ENCODE results near the gene MET. TPM values are rescaled to one million over a fixed set of nuclear protein-coding genes. Genes with fewer than 3 reads are reported as not detected.
A peak's percentile ranks its signal among the peaks of the same experiment; 100 is the strongest.

MET gene
- total RNA-seq, 1 donor from 2014 or later, result 34.2 TPM

DNA sequence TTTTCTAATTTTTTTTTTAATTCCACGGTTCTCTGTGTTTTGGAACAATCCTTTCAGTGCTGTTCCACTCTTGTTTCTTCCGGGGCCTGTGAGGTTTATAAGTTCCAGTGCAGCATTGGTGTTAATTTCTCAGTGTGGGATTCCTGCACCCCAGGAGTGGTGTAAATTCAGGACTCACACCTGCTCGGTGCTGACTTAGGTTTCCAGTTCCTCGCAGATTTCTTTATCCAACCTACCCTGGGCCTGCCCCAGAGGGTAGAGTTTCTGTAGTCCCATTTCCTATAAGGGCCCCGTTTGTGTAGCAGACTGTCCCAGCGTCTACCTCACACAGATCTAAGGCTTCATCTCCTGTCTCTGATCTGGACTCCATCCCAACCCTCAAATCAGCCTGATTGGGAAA is 27.4 kb upstream of the MET start:
- no peak overlapping the region for H3K27ac Mint-ChIP-seq
- no peaks in the 10 kb centered on the region for H3K36me3 Mint-ChIP-seq
- H3K4me1 Mint-ChIP-seq (ENCODE audit: unreplicated experiment), result no peaks in the 10 kb centered on the region
- H3K27me3 Mint-ChIP-seq, result no peaks in the 10 kb centered on the region
- H3K9me3 Mint-ChIP-seq, result no peaks in the 10 kb centered on the region
- TF ChIP-seq, protein P1, sequence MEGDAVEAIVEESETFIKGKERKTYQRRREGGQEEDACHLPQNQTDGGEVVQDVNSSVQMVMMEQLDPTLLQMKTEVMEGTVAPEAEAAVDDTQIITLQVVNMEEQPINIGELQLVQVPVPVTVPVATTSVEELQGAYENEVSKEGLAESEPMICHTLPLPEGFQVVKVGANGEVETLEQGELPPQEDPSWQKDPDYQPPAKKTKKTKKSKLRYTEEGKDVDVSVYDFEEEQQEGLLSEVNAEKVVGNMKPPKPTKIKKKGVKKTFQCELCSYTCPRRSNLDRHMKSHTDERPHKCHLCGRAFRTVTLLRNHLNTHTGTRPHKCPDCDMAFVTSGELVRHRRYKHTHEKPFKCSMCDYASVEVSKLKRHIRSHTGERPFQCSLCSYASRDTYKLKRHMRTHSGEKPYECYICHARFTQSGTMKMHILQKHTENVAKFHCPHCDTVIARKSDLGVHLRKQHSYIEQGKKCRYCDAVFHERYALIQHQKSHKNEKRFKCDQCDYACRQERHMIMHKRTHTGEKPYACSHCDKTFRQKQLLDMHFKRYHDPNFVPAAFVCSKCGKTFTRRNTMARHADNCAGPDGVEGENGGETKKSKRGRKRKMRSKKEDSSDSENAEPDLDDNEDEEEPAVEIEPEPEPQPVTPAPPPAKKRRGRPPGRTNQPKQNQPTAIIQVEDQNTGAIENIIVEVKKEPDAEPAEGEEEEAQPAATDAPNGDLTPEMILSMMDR (conservative IDR thresholded peaks at IDR 0.05), result no peak
- no peak overlapping the region for H3K4me3 Mint-ChIP-seq
- no peak for DNase-seq (ENCODE audit: extremely low spot score, unreplicated experiment)

DNA sequence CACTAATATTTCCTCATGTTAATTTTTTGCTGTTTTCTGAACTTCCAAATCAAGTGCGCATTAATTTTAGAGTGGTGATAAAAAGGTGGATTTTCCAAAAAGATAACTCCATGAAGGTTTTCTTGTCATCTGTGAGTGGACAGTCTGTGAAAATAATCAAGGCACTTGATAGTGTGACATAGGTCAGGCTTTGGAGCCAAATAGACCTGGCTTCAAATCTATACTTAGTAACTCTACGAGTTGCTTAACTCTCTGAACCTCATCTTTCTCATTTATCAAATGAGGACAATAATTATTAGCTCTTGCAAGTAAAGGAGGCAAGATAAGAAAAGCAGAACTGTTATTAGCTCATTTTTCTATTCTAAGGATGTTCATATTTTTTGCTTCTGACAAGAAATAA is 24.7 kb upstream of the MET start:
- TF ChIP-seq, protein P1 (conservative IDR thresholded peaks at IDR 0.05), result no peak
- DNase-seq (ENCODE audit: extremely low spot score, unreplicated experiment), result no peak
- Mint-ChIP-seq H3K27me3 (no peaks in the 10 kb centered on the region), H3K27ac (no peak overlapping the region), H3K4me3 (no peak overlapping the region), H3K4me1 (ENCODE audit: unreplicated experiment) (no peaks in the 10 kb centered on the region), H3K36me3 (no peaks in the 10 kb centered on the region), H3K9me3 (no peaks in the 10 kb centered on the region)

- TF ChIP-seq, protein P1 (conservative IDR thresholded peaks at IDR 0.05), result no peak
- Mint-ChIP-seq H3K27ac (no peak overlapping the region), H3K9me3 (no peaks in the 10 kb centered on the region), H3K36me3 (no peaks in the 10 kb centered on the region), H3K4me3 (no peak overlapping the region), H3K27me3 (no peaks in the 10 kb centered on the region), H3K4me1 (ENCODE audit: unreplicated experiment) (no peaks in the 10 kb centered on the region)
- DNase-seq (ENCODE audit: extremely low spot score, unreplicated experiment), result no peak
These were observed 24.1 kb upstream of the MET start for GRCh38 chr7:116647861-116648260.

DNA sequence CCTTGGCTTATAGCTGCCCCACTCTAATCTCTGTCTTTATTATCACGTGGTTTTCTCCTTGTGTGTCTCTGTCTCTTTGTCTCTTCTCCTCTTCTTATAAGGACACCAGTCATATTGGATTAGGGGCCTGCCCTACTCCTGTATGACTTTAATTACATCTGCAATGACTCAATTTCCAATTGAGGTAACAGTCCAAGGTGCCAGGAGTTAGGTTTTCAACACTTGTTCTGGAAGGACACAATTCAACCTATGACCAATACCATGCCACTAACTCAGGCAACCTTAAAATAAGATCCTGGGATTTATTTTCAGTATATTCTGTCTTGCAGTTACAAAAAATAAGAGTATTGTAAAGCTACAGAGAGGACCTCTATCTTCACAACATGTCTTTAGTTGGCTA is 21.6 kb upstream of the MET start:
- TF ChIP-seq, protein P1 (conservative IDR thresholded peaks at IDR 0.05), result no peak
- H3K27me3 Mint-ChIP-seq, result no peaks in the 10 kb centered on the region
- no peak overlapping the region for H3K27ac Mint-ChIP-seq
- no peak for DNase-seq (ENCODE audit: extremely low spot score, unreplicated experiment)
- peaks cover 3% of the 10 kb centered on the region for H3K4me1 Mint-ChIP-seq (ENCODE audit: unreplicated experiment)
- H3K4me3 Mint-ChIP-seq, result no peak overlapping the region
- no peaks in the 10 kb centered on the region for H3K36me3 Mint-ChIP-seq
- no peaks in the 10 kb centered on the region for H3K9me3 Mint-ChIP-seq

DNA sequence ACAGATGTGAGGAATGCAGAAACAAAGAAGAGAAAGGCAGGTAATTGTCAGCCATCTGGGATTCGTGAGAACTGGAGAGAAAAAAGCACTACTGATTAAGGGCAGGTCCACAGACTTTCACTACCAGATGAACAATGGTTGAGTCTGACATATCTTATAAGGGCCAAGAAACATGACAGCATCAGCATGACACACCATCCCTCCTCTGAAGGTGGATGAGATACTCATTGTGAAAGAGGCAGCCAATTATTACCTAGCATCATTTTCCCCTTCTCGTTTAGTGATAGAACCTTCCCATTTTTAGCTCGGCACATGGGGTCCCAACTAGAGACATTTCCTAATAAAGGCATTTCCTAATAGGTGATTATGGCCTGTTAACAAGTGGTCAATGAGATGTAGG is 19.2 kb upstream of the MET start:
- no peaks in the 10 kb centered on the region for H3K27me3 Mint-ChIP-seq
- no peak overlapping the region for H3K4me3 Mint-ChIP-seq
- H3K36me3 Mint-ChIP-seq, result no peaks in the 10 kb centered on the region
- DNase-seq (ENCODE audit: extremely low spot score, unreplicated experiment), result no peak
- no peaks in the 10 kb centered on the region for H3K9me3 Mint-ChIP-seq
- H3K4me1 Mint-ChIP-seq (ENCODE audit: unreplicated experiment), result peaks cover 3% of the 10 kb centered on the region
- TF ChIP-seq, protein P1 (conservative IDR thresholded peaks at IDR 0.05), result no peak
- peak overlapping the region; percentile 78 for H3K27ac Mint-ChIP-seq

DNA sequence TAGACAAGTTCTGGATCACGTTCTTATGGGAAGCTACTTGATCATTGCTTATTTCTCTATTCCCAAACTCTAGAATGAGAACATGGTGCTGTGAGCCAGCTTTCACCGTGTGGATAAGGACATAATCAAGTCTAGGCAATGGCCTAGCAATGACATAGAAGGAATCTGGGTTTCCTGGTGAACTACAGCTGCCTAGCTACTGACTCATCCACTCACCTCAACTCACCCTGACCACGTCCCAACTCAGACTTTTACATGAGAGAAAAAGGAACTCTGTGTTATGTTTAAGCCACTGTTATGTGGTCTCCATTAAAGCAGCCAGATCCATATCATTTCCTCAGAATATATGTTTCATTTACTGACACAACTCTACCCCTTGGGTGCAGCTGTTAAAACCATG is 18.8 kb upstream of the MET start:
- Mint-ChIP-seq H3K36me3 (no peaks in the 10 kb centered on the region), H3K27me3 (no peaks in the 10 kb centered on the region), H3K4me3 (no peak overlapping the region), H3K4me1 (ENCODE audit: unreplicated experiment) (peaks cover 3% of the 10 kb centered on the region), H3K9me3 (no peaks in the 10 kb centered on the region), H3K27ac (peak overlapping the region; percentile 78)
- TF ChIP-seq, protein P1 (conservative IDR thresholded peaks at IDR 0.05), result no peak
- no peak for DNase-seq (ENCODE audit: extremely low spot score, unreplicated experiment)

Data from type B pancreatic cell (in vitro differentiated cells).